GM23248 (cell line): Measurements from ENCODE around the gene VAMP1. TPM values are rescaled to one million over a fixed set of nuclear protein-coding genes. Genes with fewer than 3 reads are reported as not detected.
"Not testable (repeated sequence)": the region's sequence is repeated elsewhere in the genome, so short reads cannot be mapped to it uniquely, and the experiment has no call there.

ENCODE experiments used
- DNase-seq: peaks from one replicate; pipeline ENCODE4 v3.0.0-alpha.2; 2015
- H2AFZ ChIP-seq: fragments of 200-600 bp; sonication (generic); 2 replicates; pipeline ENCODE4 v1.6.1; 2016; ENCODE audit warnings: antibody characterized with exemption
- H3F3A ChIP-seq: fragments of 200-600 bp; sonication (generic); 2 replicates; pipeline ENCODE4 v1.6.1; 2016; ENCODE audit warnings: mild to moderate bottlenecking, antibody characterized with exemption, mixed run types; ENCODE audit not compliant: insufficient read depth
- H3K27ac ChIP-seq: fragments of 200-600 bp; sonication (generic); 2 replicates; pipeline ENCODE4 v1.5.1; 2016; ENCODE audit warnings: mild to moderate bottlenecking
- H3K27me3 ChIP-seq: fragments of 200-600 bp; sonication (generic); replicated peaks from 2 replicates; pipeline ENCODE4 v1.6.1; 2016; ENCODE audit warnings: mild to moderate bottlenecking; ENCODE audit not compliant: insufficient read depth
- H3K36me3 ChIP-seq: fragments of 200-600 bp; sonication (generic); 2 replicates; pipeline ENCODE4 v1.6.1; 2016; ENCODE audit warnings: low read depth, mild to moderate bottlenecking
- H3K4me1 ChIP-seq: fragments of 200-600 bp; sonication (generic); 2 replicates; pipeline ENCODE4 v1.6.1; 2016; ENCODE audit warnings: mild to moderate bottlenecking; ENCODE audit not compliant: insufficient read depth
- H3K4me2 ChIP-seq: fragments of 200-600 bp; sonication (generic); one replicate; pipeline ENCODE4 v1.6.1; 2016; ENCODE audit warnings: mild to moderate bottlenecking; ENCODE audit not compliant: unreplicated experiment
- H3K4me3 ChIP-seq: fragments of 200-600 bp; sonication (generic); 2 replicates; pipeline ENCODE4 v1.5.1; 2016; ENCODE audit warnings: mild to moderate bottlenecking
- H3K79me2 ChIP-seq: fragments of 200-600 bp; sonication (generic); 2 replicates; pipeline ENCODE4 v1.6.1; 2016; ENCODE audit warnings: mild to moderate bottlenecking; ENCODE audit not compliant: insufficient read depth
- H3K9ac ChIP-seq: fragments of 200-600 bp; sonication (generic); 2 replicates; pipeline ENCODE4 v1.6.1; 2016; ENCODE audit warnings: mild to moderate bottlenecking
- H3K9me2 ChIP-seq: fragments of 200-600 bp; sonication (generic); 2 replicates; pipeline ENCODE4 v1.6.1; 2016; ENCODE audit warnings: mixed run types, mild to moderate bottlenecking, moderate library complexity; ENCODE audit not compliant: insufficient read depth
- H3K9me3 ChIP-seq: fragments of 200-600 bp; sonication (generic); one replicate; pipeline ENCODE4 v1.6.1; 2017; ENCODE audit warnings: low read depth
- H4K20me1 ChIP-seq: fragments of 200-600 bp; sonication (generic); 2 replicates; pipeline ENCODE4 v1.6.0; 2016; ENCODE audit not compliant: insufficient read depth
- EZH2 ChIP-seq: fragments of 200-600 bp; sonication (generic); IDR thresholded peaks from 2 replicates; pipeline ENCODE4 v1.6.1; 2018; ENCODE audit warnings: antibody characterized with exemption, mild to moderate bottlenecking; ENCODE audit not compliant: insufficient read depth, poor library complexity, severe bottlenecking
- EZH2phosphoT487 ChIP-seq: fragments of 200-600 bp; sonication (generic); IDR thresholded peaks from 2 replicates; pipeline ENCODE4 v1.6.1; 2018; ENCODE audit warnings: antibody characterized with exemption, moderate library complexity, mild to moderate bottlenecking, low read depth; ENCODE audit not compliant: insufficient read depth
- WGBS, 2 experiments: methylation state at CpG; one replicate each; pipeline ENCODE4 v1.1.6; 2015 to 2017; ENCODE audit warnings: low lambda C conversion rate in 2 of 2, low coverage in 1 of 2; ENCODE audit errors: missing lambda C conversion rate in 2 of 2; 5-methylcytosine and 5-hydroxymethylcytosine counted together
- in situ Hi-C: fragments of 300-500 bp; cut with MboI; formaldehyde crosslinking; loops from 2 replicates; pipeline ENCODE4 v1.15.0; 2020
- polyA plus RNA-seq: library from polyadenylated mRNA; unstranded; fragments of >200 nt; fragmentation: Nextera tagmentation; extraction: Ambion mirVana; gene quantifications from 2 replicates; pipeline ENCODE4 v1.2.1, GENCODE V29; 2016
- total RNA-seq: library from RNA; depleted of rRNA; stranded (reverse); fragments of >200 nt; shearing (Covaris generic); gene quantifications from 2 replicates; pipeline ENCODE4 v1.2.3, GENCODE V29; 2014

The VAMP1 gene
- total and polyA plus RNA-seq, 2 experiments from 2014 or later = 5.0 to 9.8 TPM

GRCh38 chr12:6468283-6468575 is 2.2 kb downstream of the VAMP1 start:
- H3K9me3 ChIP-seq = no peaks in the 10 kb centered on the region
- no peaks in the 10 kb centered on the region for H4K20me1 ChIP-seq
- H3K36me3 ChIP-seq = peaks cover 15% of the 10 kb centered on the region
- peak; percentile 79 for DNase-seq
- H3K79me2 ChIP-seq = peaks cover 45% of the 10 kb centered on the region
- in situ Hi-C loops = no loop called here
- H2AFZ ChIP-seq = no peak overlapping the region
- no peaks in the 10 kb centered on the region for H3K27me3 ChIP-seq
- TF ChIP-seq EZH2 (no peak), EZH2phosphoT487 (no peak)
- H3F3A ChIP-seq = peaks cover 27% of the 10 kb centered on the region
- H3K4me1 ChIP-seq = peaks cover 24% of the 10 kb centered on the region
- H3K27ac ChIP-seq = peak overlapping the region; percentile 17; the same call in 1 of the 2 replicates
- no peaks in the 10 kb centered on the region for H3K9me2 ChIP-seq
- peak overlapping the region; percentile 82 for H3K4me3 ChIP-seq
- H3K9ac ChIP-seq = no peak overlapping the region
- H3K4me2 ChIP-seq = peak overlapping the region; percentile 92

- Histone ChIP-seq H3F3A (peaks cover 27% of the 10 kb centered on the region), H3K4me3 (0 out of 2 replicates have a peak overlapping the region, but pooled peaks have one; percentile 82), H3K4me2 (peak overlapping the region; percentile 92), H3K79me2 (peaks cover 45% of the 10 kb centered on the region), H3K4me1 (peaks cover 24% of the 10 kb centered on the region), H3K36me3 (peaks cover 15% of the 10 kb centered on the region)
- H3K27me3 ChIP-seq, H3K9me2 ChIP-seq, H3K9ac ChIP-seq, in situ Hi-C loops, DNase-seq, H3K27ac ChIP-seq, H3K9me3 ChIP-seq, H4K20me1 ChIP-seq, H2AFZ ChIP-seq: not testable (repeated sequence)
- 82 to 91% methylated on average over 9 of the region's 9 CpGs for WGBS, 2 experiments
These were observed 2.8 kb downstream of the VAMP1 start for GRCh38 chr12:6467571-6468282.

- peaks cover 15% of the 10 kb centered on the region for H3K36me3 ChIP-seq
- H4K20me1 ChIP-seq, in situ Hi-C loops: not testable (repeated sequence)
These were observed 3.7 kb downstream of the VAMP1 start for GRCh38 chr12:6466751-6467150.

GRCh38 chr12:6466184-6466573 is 4.3 kb downstream of the VAMP1 start:
- Histone ChIP-seq H2AFZ (no peak overlapping the region), H3K27ac (no peak overlapping the region), H3K4me3 (no peak overlapping the region), H3K9me3 (no peaks in the 10 kb centered on the region), H3K4me1 (peaks cover 17% of the 10 kb centered on the region), H3K79me2 (peaks cover 45% of the 10 kb centered on the region), H3K9me2 (no peaks in the 10 kb centered on the region), H4K20me1 (no peaks in the 10 kb centered on the region), H3K9ac (no peak overlapping the region), H3K27me3 (no peaks in the 10 kb centered on the region), H3K4me2 (no peak overlapping the region), H3K36me3 (peaks cover 15% of the 10 kb centered on the region), H3F3A (peaks cover 15% of the 10 kb centered on the region)
- in situ Hi-C loops = no loop called here
- WGBS, 2 experiments = 96 to 97% methylated on average over 5 of the region's 5 CpGs
- TF ChIP-seq EZH2phosphoT487 (no peak), EZH2 (no peak)
- DNase-seq = no peak

More at GRCh38 chr12:6466751-6467150, 3.7 kb downstream of the VAMP1 start:
- H2AFZ ChIP-seq, H3K9me3 ChIP-seq, H3K27me3 ChIP-seq, H3K4me2 ChIP-seq, H3K9me2 ChIP-seq, H3K27ac ChIP-seq, DNase-seq, H3K4me3 ChIP-seq, H3K9ac ChIP-seq: not testable (repeated sequence)
- peaks cover 23% of the 10 kb centered on the region for H3K4me1 ChIP-seq
- peaks cover 45% of the 10 kb centered on the region for H3K79me2 ChIP-seq
- WGBS, 2 experiments = 82 to 90% methylated on average over 4 of the region's 4 CpGs
- H3F3A ChIP-seq = peaks cover 21% of the 10 kb centered on the region
